Measurements from ENCODE around the gene OR52W1.

The OR52W1 gene, protein sequence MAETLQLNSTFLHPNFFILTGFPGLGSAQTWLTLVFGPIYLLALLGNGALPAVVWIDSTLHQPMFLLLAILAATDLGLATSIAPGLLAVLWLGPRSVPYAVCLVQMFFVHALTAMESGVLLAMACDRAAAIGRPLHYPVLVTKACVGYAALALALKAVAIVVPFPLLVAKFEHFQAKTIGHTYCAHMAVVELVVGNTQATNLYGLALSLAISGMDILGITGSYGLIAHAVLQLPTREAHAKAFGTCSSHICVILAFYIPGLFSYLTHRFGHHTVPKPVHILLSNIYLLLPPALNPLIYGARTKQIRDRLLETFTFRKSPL

DNA sequence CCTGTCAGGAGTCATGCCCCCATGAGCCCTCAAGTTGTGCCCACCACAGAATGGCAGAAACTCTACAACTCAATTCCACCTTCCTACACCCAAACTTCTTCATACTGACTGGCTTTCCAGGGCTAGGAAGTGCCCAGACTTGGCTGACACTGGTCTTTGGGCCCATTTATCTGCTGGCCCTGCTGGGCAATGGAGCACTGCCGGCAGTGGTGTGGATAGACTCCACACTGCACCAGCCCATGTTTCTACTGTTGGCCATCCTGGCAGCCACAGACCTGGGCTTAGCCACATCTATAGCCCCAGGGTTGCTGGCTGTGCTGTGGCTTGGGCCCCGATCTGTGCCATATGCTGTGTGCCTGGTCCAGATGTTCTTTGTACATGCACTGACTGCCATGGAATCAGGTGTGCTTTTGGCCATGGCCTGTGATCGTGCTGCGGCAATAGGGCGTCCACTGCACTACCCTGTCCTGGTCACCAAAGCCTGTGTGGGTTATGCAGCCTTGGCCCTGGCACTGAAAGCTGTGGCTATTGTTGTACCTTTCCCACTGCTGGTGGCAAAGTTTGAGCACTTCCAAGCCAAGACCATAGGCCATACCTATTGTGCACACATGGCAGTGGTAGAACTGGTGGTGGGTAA lies at the start of gene OR52W1:
OR52W1 (plus strand) TSS at position 51 of the 637 bp plus-strand sequence; CDS start at position 51, 0 bp downstream.
- DNase-seq = no peak

DNA sequence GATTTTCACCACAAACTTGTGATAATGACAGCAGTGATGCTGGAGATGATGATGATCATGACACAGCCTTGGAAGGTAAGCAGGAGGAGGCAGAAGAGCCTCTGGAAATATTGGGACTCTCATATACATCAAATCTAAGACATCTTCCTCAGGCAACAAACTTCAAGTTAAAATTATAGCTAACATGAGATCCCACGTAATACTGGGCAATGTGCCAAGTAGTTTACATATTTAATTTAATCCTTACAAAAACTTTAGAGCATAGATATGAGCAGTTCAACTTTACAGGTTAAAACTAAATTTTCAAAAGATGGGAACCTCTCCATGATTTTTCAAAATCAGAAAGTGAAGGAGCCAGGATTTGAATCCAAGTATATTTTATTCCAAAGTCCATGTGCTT lies 47.9 kb upstream of the OR52W1 start:
- no peak for DNase-seq

DNA sequence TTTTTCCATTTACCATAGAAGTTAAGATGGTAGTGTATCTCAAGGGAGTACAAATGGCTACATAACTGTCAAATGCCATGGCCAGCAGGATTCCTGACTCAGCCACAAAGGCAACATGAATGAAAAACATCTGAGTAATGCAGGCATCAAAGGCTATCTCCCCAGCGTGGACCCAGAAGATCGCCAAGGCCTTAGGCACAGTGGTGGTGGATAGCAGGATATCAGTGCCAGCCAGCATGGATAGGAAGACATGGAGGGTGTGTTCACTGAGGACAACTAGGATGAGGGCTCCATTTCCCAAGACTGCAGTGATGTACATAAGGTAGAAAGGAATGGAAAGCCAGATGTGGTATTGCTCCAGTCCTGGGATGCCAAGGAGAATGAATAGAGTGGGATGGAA lies 46.9 kb upstream of the OR52W1 start:
- DNase-seq = no peak

DNA sequence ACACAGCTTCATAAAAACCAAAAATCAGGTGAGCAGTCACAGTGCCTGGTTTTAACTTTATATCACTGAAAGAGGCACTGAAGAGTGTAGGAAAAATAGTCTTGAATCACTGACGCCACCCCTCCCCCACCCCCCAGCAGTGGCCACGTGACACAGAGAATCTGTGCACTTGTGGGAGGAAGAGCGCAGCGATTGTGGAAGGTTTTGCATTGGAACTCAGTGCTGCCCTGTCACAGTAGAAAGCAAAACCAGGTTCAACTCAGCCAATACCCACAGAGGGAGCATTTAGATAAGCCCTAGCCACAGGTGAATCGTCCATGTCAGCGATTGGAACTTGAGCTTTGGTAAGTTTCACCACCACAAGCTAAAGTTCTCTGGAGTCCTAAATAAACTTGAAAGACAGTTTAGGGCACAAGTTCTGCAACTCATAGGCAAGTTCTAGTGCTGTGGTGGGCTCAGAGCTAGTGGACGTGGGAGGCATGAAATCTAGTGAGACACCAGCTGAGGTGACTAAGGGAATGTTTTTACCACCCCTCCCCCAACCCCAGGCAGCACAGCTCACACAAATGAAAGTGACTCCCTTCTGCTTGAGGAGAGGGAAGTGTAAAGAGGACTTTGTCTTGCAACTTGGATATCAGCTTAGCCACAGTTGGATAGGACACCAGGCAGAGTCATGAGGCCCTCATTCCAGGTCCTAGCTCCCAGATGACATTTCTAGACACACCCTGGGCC lies 42.2 kb upstream of the OR52W1 start:
- DNase-seq = no peak

DNA sequence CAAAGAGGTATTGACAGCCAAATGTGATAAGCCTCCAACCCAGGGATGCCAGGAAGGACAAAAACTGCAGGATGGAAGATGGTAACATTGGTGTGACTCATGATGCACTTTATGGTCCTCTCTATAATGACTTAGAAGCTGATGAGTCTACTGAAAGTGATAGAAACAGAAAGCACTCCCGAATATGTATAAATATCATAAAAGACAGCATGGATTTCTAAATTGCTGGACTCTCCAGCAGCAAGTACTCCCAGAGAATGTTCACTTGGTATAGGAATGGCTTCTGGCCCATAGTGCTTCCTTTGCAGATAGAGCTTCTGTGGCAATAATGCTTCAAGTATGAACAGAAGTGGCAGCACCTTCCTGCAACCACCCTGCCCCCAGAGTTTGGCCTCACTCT lies 28.8 kb upstream of the OR52W1 start, which contains the start of gene OR52B2:
OR52B2 (minus strand) TSS at position 101 of the 400 bp plus-strand sequence; CDS start at position 101, 0 bp downstream.
- DNase-seq = no peak

DNA sequence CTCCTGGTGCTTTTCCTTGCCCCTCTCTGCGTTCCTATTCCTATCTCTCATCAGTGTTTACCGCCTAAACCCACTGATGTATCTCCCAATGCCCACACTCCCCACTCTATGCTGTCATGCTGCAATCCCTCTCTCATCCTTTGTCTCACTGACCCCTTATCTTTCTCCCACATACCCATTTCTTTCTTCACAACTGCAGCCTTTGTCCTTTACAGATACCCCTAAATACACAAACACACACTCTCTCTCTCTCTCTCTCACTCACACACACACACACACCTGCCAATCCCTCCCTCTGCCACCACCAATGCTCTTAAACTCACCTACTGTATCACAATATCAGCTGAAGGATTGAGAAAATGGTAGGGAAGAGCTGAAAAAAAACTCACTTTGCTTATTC lies 23.6 kb upstream of the OR52W1 start:
- DNase-seq = no peak

DNA sequence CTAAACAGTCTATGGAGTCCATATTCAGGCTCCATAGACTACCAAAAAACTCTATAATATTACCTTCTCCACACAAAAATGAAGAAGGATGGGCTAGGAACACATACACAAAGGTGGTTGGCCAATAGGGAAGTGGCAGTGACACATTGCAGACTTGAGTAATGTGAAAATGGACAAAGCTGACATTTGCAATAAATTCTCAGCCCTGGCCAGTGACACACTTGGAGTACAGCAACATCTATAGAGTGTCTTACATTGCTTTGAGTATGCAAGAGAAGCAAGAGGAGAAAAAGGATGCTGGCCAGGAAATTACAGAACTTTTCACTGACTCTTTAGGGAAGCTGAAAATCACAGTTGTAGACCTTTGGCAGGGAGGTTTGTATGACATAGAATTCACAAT lies 7.3 kb upstream of the OR52W1 start:
- no peak for DNase-seq

GRCh38 chr11:6194065-6194581 lies 4.9 kb upstream of the OR52W1 start:
- DNase-seq = no peak

- no peak for DNase-seq
Measured at GRCh38 chr11:6196396-6196795, 2.6 kb upstream of the OR52W1 start.

- no peak for DNase-seq
Measured at GRCh38 chr11:6197466-6198200, 1.4 kb upstream of the OR52W1 start.

GRCh38 chr11:6200975-6201374 lies 2.0 kb downstream of the OR52W1 start:
- no peak for DNase-seq

GRCh38 chr11:6201481-6201880 lies 2.5 kb downstream of the OR52W1 start:
- DNase-seq = no peak

GRCh38 chr11:6202041-6202440 lies 3.0 kb downstream of the OR52W1 start:
- no peak for DNase-seq

GRCh38 chr11:6203327-6203726 lies 4.3 kb downstream of the OR52W1 start:
- no peak for DNase-seq

- no peak for DNase-seq
Measured at GRCh38 chr11:6204706-6205105, 5.7 kb downstream of the OR52W1 start.

- DNase-seq = no peak
Measured at GRCh38 chr11:6205366-6205765, 6.3 kb downstream of the OR52W1 start, which contains the start of gene C11orf42. Gene C11orf42 (plus strand): TSS chr11:6205557. CDS start chr11:6205616, 59 bp downstream.

DNA sequence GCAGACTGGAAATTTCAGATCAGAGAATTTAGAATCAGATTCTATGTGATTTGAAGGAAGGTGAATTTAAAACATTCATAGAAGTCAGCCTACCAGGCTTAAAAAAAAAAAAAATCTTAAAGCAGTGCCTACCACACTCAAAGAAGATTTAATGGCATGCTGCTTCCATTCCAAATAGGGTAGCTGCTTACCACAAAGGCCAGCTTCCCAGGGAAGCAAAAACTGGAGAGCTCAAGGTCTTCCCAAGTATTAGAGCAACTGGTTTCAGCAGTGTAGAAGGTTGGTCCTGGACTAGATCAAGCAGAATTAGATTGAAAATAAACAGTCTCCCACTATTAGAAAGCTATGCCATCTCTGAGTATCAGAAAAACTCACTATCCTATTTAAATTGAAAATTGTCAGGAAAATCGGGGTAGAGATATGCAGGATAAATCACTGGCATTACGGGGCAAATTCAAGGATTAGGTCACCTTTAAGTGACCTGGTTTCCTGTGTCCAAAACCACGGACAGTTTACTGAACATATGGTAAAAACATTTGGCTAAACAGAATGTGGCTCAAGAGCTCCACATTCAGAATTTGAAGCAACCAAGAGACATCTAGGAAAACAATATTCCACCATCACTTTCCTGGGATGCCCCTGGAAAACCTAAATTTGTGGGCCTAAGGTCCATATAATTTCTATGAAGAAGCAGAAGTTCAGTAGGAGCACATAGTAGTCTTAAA lies 7.6 kb downstream of the OR52W1 start:
- no peak for DNase-seq

DNA sequence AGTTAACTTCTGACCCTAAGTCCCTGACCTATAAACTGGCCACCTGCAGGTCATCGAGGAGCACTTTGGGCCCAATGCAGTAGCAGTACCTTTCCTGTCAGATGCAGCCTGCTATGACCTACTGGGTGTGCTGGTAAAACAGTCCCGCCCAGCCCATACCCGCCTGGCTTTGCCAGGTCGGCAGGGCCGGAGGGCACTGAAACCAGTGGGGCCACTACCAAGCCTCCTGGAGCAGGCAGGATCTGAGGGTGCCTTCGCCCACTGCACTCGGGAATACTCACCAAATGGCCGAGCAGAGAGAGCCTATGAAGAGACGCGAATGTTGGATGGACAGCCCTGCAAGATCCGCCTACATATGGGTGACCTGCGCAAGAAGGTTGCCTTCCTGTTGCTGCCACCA lies 10.8 kb downstream of the OR52W1 start:
- no peak for DNase-seq

GRCh38 chr11:6210274-6210955 lies 11.4 kb downstream of the OR52W1 start:
- DNase-seq = no peak

GRCh38 chr11:6214530-6214929 lies 15.5 kb downstream of the OR52W1 start:
- DNase-seq = no peak

DNA sequence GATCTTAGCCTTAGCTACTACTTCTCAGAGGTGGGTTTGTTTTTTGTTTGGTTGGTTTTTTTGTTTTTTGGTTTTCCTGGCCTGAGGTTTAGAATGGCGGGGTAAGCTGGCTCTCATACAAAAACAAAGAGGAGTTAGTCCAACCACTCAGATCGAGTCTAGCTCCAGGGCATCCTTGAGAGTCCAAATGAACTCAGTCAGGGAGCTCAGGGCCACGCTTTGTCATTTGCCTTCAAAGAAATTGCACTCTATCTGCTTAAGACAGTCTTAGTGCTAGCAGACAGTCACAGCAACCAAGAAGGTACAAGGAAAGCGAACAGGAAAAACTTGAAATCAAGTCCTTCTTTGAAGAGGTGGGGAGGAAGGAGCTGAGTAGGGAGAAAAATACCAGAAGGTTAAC lies 17.5 kb downstream of the OR52W1 start:
- no peak for DNase-seq

Measured in activated CD8-positive, alpha-beta memory T cell treated with anti-CD3 and anti-CD28 coated beads for 24 hours (primary cell).